Activated CD4-positive, alpha-beta memory T cell treated with anti-CD3 and anti-CD28 coated beads for 36 hours (primary cell): Measurements from ENCODE around the gene DPP10. TPM values are rescaled to one million over a fixed set of nuclear protein-coding genes. Genes with fewer than 3 reads are reported as not detected.

Experiments used
- CTCF ChIA-PET: fragments of 350-600 bp; sonication (Branson Sonifier 250); formaldehyde crosslinking; loops from one replicate; lab custom pipeline; 2021; ENCODE audit warnings: antibody characterized with exemption, inconsistent platforms; lab: Charles Lee
- POLR2A ChIA-PET: fragments of 350-600 bp; sonication (Branson Sonifier 250); formaldehyde crosslinking; loops from one replicate; lab custom pipeline; 2021; ENCODE audit warnings: antibody characterized with exemption; lab: Charles Lee
- DNase-seq: peaks from one replicate; pipeline ENCODE4 v3.0.0-alpha.2; 2020
- H3K27ac Mint-ChIP-seq: one replicate; pipeline ENCODE4 v1.8.0; 2021; ENCODE audit warnings: mixed read lengths
- H3K27me3 Mint-ChIP-seq: one replicate; pipeline ENCODE4 v1.8.0; 2021; ENCODE audit warnings: mixed read lengths
- H3K36me3 Mint-ChIP-seq: one replicate; pipeline ENCODE4 v1.8.0; 2021; ENCODE audit warnings: mixed read lengths
- H3K4me1 Mint-ChIP-seq: one replicate; pipeline ENCODE4 v1.8.0; 2021; ENCODE audit warnings: low read depth, mixed read lengths
- H3K4me3 Mint-ChIP-seq: one replicate; pipeline ENCODE4 v1.8.0; 2021; ENCODE audit warnings: mild to moderate bottlenecking, mixed read lengths
- H3K9me3 Mint-ChIP-seq: one replicate; pipeline ENCODE4 v1.8.0; 2021; ENCODE audit warnings: mixed read lengths
- intact Hi-C: fragments of 100-400 bp; cut with micrococcal nuclease; formaldehyde crosslinking; loops from one replicate; pipeline ENCODE4 v1.15.1; 2023
- total RNA-seq, 2 experiments: library from RNA; stranded (reverse); gene quantifications; one replicate each; pipeline ENCODE4 v1.2.3, GENCODE V29; 2021

The DPP10 gene
- total RNA-seq, 2 experiments from 2014 or later = not detected

GRCh38 chr2:115733190-115733775 is 1290.8 kb downstream of the DPP10 start:
- intact Hi-C loops = no loop called here
- peaks cover 29% of the 10 kb centered on the region for H3K9me3 Mint-ChIP-seq
- no peak for DNase-seq

GRCh38 chr2:115738111-115738510 is 1295.7 kb downstream of the DPP10 start:
- Mint-ChIP-seq H3K27me3 (no peaks in the 10 kb centered on the region), H3K4me3 (no peak overlapping the region), H3K27ac (no peak overlapping the region), H3K9me3 (peaks cover 21% of the 10 kb centered on the region), H3K36me3 (no peaks in the 10 kb centered on the region), H3K4me1 (no peaks in the 10 kb centered on the region)
- intact Hi-C loops = no loop called here
- no peak for DNase-seq
- ChIA-PET CTCF (no interaction called here), POLR2A (no interaction called here)

More at GRCh38 chr2:115733190-115733775, 1290.8 kb downstream of the DPP10 start:
- H3K4me1 Mint-ChIP-seq = no peaks in the 10 kb centered on the region
- H3K27me3 Mint-ChIP-seq = no peaks in the 10 kb centered on the region
- no peak overlapping the region for H3K27ac Mint-ChIP-seq
- H3K4me3 Mint-ChIP-seq = no peak overlapping the region
- ChIA-PET CTCF (no interaction called here), POLR2A (no interaction called here)
- H3K36me3 Mint-ChIP-seq = no peaks in the 10 kb centered on the region

GRCh38 chr2:115739574-115739973 is 1297.1 kb downstream of the DPP10 start:
- H3K4me3 Mint-ChIP-seq = no peak overlapping the region
- intact Hi-C loops = no loop called here
- no peaks in the 10 kb centered on the region for H3K36me3 Mint-ChIP-seq
- no peak for DNase-seq
- ChIA-PET CTCF (no interaction called here), POLR2A (no interaction called here)
- H3K9me3 Mint-ChIP-seq = peaks cover 19% of the 10 kb centered on the region
- no peaks in the 10 kb centered on the region for H3K27me3 Mint-ChIP-seq
- no peaks in the 10 kb centered on the region for H3K4me1 Mint-ChIP-seq
- no peak overlapping the region for H3K27ac Mint-ChIP-seq

- Mint-ChIP-seq H3K4me3 (no peak overlapping the region), H3K36me3 (no peaks in the 10 kb centered on the region), H3K27me3 (no peaks in the 10 kb centered on the region), H3K9me3 (peaks cover 6% of the 10 kb centered on the region), H3K4me1 (no peaks in the 10 kb centered on the region), H3K27ac (no peak overlapping the region)
- ChIA-PET POLR2A (no interaction called here), CTCF (no interaction called here)
- DNase-seq = no peak
- intact Hi-C loops = no loop called here
Observed at GRCh38 chr2:115746151-115746550, 1303.7 kb downstream of the DPP10 start.

- CTCF ChIA-PET = no interaction called here
- H3K27ac Mint-ChIP-seq = no peak overlapping the region
- H3K9me3 Mint-ChIP-seq = peaks cover 6% of the 10 kb centered on the region
- no peaks in the 10 kb centered on the region for H3K36me3 Mint-ChIP-seq
- H3K27me3 Mint-ChIP-seq = no peaks in the 10 kb centered on the region
- H3K4me1 Mint-ChIP-seq = no peaks in the 10 kb centered on the region
- DNase-seq = no peak
- POLR2A ChIA-PET = no interaction called here
- intact Hi-C loops = no loop called here
- H3K4me3 Mint-ChIP-seq = no peak overlapping the region
Observed at GRCh38 chr2:115757286-115757685, 1314.8 kb downstream of the DPP10 start.

GRCh38 chr2:115763601-115764000 is 1321.2 kb downstream of the DPP10 start:
- Mint-ChIP-seq H3K9me3 (peaks cover 19% of the 10 kb centered on the region), H3K36me3 (no peaks in the 10 kb centered on the region), H3K27ac (no peak overlapping the region), H3K4me3 (no peak overlapping the region), H3K4me1 (no peaks in the 10 kb centered on the region), H3K27me3 (no peaks in the 10 kb centered on the region)
- intact Hi-C loops = no loop called here
- CTCF ChIA-PET = no interaction called here
- POLR2A ChIA-PET = no interaction called here
- DNase-seq = no peak

GRCh38 chr2:115771516-115771915 is 1329.1 kb downstream of the DPP10 start:
- CTCF ChIA-PET = no interaction called here
- POLR2A ChIA-PET = no interaction called here
- Mint-ChIP-seq H3K4me1 (no peaks in the 10 kb centered on the region), H3K27ac (no peak overlapping the region), H3K4me3 (no peak overlapping the region), H3K9me3 (peaks cover 10% of the 10 kb centered on the region), H3K27me3 (no peaks in the 10 kb centered on the region), H3K36me3 (no peaks in the 10 kb centered on the region)
- DNase-seq = no peak
- intact Hi-C loops = no loop called here

- Mint-ChIP-seq H3K9me3 (peaks cover 14% of the 10 kb centered on the region), H3K36me3 (no peaks in the 10 kb centered on the region), H3K4me1 (no peaks in the 10 kb centered on the region), H3K27ac (no peak overlapping the region), H3K27me3 (no peaks in the 10 kb centered on the region), H3K4me3 (no peak overlapping the region)
- CTCF ChIA-PET = no interaction called here
- intact Hi-C loops = no loop called here
- POLR2A ChIA-PET = no interaction called here
- DNase-seq = no peak
Observed at GRCh38 chr2:115774361-115774760, 1331.9 kb downstream of the DPP10 start.

- ChIA-PET CTCF (no interaction called here), POLR2A (no interaction called here)
- Mint-ChIP-seq H3K36me3 (no peaks in the 10 kb centered on the region), H3K4me1 (no peaks in the 10 kb centered on the region), H3K4me3 (no peak overlapping the region), H3K9me3 (peaks cover 11% of the 10 kb centered on the region), H3K27ac (no peak overlapping the region), H3K27me3 (no peaks in the 10 kb centered on the region)
- intact Hi-C loops = no loop called here
- DNase-seq = no peak
Observed at GRCh38 chr2:115779085-115779632, 1336.7 kb downstream of the DPP10 start.

GRCh38 chr2:115782286-115782685 is 1339.8 kb downstream of the DPP10 start:
- Mint-ChIP-seq H3K4me3 (no peak overlapping the region), H3K27me3 (no peaks in the 10 kb centered on the region), H3K4me1 (no peaks in the 10 kb centered on the region), H3K27ac (no peak overlapping the region), H3K36me3 (no peaks in the 10 kb centered on the region), H3K9me3 (peaks cover 12% of the 10 kb centered on the region)
- intact Hi-C loops = no loop called here
- DNase-seq = no peak
- ChIA-PET POLR2A (no interaction called here), CTCF (no interaction called here)

- ChIA-PET POLR2A (no interaction called here), CTCF (no interaction called here)
- H3K4me1 Mint-ChIP-seq = no peaks in the 10 kb centered on the region
- H3K27ac Mint-ChIP-seq = no peak overlapping the region
- no peak overlapping the region for H3K4me3 Mint-ChIP-seq
- intact Hi-C loops = no loop called here
- H3K36me3 Mint-ChIP-seq = no peaks in the 10 kb centered on the region
- H3K9me3 Mint-ChIP-seq = peaks cover 11% of the 10 kb centered on the region
- no peaks in the 10 kb centered on the region for H3K27me3 Mint-ChIP-seq
- no peak for DNase-seq
Observed at GRCh38 chr2:115796078-115796477, 1353.6 kb downstream of the DPP10 start.

- no peak for DNase-seq
- CTCF ChIA-PET = no interaction called here
- intact Hi-C loops = no loop called here
- Mint-ChIP-seq H3K9me3 (peaks cover 24% of the 10 kb centered on the region), H3K36me3 (no peaks in the 10 kb centered on the region), H3K27me3 (no peaks in the 10 kb centered on the region), H3K4me3 (no peak overlapping the region), H3K27ac (no peak overlapping the region), H3K4me1 (no peaks in the 10 kb centered on the region)
- POLR2A ChIA-PET = no interaction called here
Observed at GRCh38 chr2:115807276-115807675, 1364.8 kb downstream of the DPP10 start.

- H3K36me3 Mint-ChIP-seq = no peaks in the 10 kb centered on the region
- H3K4me1 Mint-ChIP-seq = no peaks in the 10 kb centered on the region
- H3K27me3 Mint-ChIP-seq = no peaks in the 10 kb centered on the region
- no peak overlapping the region for H3K4me3 Mint-ChIP-seq
- intact Hi-C loops = no loop called here
- POLR2A ChIA-PET = no interaction called here
- CTCF ChIA-PET = no interaction called here
- no peak for DNase-seq
- H3K9me3 Mint-ChIP-seq = peaks cover 4% of the 10 kb centered on the region
- no peak overlapping the region for H3K27ac Mint-ChIP-seq
Observed at GRCh38 chr2:115825912-115826311, 1383.5 kb downstream of the DPP10 start.
